DMS79 (cell line): ENCODE measurements around the gene IRF8.
"Not testable (repeated sequence)": the region's sequence is repeated elsewhere in the genome, so short reads cannot be mapped to it uniquely, and the experiment has no call there.

ENCODE experiments used
- DNase-seq: peaks from one replicate; lab custom pipeline; 2025; lab: John Stamatoyannopoulos, UW

IRF8 gene, protein sequence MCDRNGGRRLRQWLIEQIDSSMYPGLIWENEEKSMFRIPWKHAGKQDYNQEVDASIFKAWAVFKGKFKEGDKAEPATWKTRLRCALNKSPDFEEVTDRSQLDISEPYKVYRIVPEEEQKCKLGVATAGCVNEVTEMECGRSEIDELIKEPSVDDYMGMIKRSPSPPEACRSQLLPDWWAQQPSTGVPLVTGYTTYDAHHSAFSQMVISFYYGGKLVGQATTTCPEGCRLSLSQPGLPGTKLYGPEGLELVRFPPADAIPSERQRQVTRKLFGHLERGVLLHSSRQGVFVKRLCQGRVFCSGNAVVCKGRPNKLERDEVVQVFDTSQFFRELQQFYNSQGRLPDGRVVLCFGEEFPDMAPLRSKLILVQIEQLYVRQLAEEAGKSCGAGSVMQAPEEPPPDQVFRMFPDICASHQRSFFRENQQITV

DNA sequence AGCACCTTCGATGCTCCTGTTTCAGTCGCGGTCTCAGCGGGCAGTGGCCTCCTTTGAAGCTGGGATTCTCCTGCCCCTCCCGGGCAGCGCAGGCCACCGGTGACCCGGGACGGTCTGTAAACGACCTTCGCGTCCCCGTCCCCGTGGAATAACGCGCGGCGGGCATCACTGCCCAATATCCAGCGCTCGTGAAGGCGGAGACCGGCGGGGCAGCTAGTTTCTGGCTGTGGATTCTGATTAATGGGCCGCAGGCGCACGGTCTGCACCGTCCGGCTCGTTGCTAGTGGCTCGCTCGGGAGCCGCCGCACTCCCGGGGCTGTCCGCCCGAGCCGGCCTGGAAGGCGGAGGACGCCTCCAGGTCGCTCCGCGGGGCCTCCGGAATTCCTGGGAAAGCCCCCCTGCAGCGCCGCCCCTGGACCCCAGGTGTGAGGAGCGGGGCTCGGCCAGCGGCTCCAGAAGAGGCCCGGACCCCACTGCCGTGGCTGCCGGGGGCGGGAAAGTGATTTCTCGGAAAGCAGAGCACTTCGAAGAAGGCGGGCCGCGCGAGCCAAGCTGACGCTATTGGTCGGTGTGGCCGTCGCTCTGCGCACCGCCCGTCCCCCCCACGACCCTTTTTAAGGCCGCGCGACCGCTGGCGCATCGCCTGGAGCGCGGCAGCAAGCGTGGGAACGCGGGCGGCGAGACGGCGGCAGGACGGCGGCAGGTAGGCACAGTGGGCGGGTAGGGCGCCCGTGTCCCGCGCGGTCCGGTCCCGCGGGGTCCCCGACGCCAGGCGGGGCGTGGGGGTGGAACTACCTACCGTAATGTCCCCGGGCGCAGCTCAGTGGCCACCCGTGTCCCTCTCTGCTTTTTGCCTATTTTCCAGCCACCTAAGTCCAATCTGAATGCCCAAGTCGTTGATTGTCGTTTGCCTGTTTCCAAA lies at the start of gene IRF8:
Gene IRF8 (plus strand): TSS at position 642 of the 922 bp plus-strand sequence. CDS start 3,854 bp downstream, outside the sequence.
- peak; percentile 19 for DNase-seq

DNA sequence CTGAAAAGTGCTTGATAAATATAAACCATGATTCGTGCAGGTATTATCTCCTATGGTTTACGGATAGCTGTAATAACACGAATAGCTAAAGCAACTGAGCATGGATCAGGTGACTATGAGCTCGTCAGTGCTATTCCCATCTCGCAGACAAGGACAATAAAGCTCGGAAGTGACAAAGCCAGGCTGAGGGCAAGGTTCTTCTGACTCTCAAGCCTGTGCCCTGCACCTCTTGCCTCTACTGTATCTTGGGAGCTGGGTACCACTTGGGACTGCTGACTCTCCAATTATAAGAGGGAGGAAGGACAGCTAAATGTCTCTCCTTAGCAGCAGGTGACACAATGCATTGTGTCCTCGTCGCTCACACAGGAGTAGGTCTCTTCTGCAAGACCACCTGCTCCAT lies 49.6 kb upstream of the IRF8 start:
- DNase-seq = no peak

DNA sequence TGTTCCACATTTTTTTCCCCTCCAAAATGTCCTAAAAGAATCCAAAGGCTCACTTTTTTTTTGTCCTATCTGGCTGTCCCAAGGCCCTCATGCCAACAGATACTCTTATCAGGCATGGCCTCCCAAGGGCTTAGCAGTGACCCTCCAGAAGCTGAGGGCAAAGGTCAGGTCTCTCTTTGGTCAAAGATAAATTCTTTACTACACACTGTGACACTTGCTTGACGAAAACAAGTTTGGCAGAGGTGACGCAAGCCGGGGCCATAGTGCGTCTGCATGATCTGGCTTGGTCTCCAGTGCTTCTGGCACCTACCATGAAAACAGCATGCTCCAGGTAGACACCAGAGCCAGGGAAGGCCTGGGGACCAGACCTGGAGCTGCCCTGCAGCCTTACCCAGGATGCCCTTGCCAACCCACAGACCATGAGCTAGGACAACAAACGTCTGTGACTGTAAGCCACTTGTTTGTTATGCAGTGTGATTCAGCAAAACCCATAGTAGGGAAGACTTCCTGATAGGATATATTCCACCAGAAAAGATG lies 48.5 kb upstream of the IRF8 start:
- no peak for DNase-seq

DNA sequence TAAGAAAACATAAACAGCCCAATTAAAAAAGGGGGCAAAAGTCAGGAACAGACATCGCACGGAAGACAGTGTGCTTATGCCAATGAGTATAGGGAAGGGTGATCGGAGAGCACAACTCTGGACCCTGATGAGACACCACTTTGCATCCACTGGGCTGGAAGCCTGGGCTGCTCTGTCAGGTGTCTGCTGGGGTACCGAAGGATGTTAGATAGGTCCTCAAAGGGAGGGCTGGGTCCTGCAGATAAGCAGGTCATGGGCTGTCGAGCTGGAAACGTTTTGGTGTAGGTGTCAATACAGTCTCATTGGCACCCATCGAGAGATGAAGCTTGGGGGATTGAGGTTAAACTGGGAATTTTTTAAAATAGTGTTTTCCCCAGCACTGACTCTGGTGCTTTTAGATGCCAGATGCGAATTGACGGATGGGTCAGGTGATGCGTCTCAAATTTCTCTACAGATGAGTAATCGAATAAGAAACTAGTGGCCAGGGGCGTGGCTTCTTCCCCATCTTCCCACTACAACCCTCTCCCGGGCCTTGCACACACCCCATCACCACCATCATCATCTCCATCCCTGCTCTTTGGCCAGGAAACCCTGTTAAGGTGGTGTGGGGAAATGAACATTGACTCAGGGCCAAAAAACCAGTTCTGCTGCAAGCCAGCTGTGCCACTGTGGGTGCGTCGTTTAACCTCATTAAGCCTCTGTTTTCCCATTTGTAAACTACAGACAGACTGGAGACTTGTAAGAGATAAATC lies 47.8 kb upstream of the IRF8 start:
- DNase-seq = peak; percentile 18

DNA sequence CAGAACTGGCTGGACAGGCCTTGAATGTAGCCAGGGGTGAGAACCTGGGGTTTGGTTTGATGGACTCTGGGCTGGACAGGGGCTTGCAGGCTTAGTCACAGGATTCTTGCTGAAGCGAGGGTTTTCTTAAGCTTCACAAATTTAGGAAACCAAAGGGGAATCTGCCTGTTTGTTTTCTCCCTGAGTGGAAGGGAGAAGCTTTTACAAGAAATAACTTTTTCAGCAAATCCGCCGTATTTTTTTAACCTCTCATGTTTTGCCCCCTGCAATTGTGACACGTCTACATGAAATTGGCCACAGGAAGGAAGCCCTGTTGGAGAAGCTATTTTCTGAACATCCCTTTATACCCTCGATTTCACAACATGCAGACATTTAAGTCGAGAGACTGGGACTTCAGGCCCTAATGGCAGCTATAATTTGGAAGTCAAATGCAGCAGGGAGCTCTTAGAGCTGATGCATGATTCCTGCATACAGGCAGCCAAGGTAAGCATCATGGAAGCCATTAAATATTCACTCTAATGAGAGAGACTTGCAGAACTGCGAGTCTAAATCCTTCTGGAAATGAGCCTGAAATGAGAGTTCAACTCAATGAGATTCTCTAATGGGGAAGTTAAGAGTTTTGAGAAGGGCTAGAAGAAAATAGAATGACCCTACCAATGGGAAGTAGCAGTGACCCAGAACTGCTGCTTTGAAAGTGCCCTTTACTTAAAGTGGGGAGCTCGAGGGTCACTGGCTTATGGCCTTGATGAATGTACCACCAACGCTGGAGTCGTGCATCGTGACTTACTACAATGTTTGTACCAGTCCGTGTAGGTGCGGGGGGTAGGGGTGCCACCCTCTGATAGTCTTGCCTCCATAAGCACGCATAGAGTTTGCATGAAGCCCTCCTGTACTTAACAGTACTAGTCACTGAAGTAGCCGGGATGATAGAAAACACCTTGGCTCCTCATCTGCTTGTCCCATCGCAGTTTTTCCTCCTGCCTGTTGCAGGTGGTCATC lies 45.1 kb upstream of the IRF8 start:
- DNase-seq = no peak

DNA sequence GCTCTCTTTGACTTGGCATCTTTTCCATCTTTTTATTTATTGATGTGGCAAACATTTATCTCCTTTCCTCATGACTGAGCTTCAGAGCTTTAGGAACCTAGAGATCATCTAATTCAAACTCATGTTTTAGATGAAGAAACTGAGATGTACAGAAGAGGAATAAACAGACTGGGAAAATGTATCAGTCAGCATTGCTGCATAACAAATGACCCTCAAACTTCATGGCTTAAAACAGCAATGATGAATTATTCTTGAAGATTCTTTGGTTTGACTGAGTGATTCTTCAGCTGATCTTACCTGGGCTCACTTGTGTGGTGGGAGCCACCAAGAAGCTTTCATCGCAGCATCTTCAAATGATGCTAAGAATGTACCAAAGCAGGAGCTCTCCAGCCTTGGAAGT lies 44.0 kb upstream of the IRF8 start:
- no peak for DNase-seq

DNA sequence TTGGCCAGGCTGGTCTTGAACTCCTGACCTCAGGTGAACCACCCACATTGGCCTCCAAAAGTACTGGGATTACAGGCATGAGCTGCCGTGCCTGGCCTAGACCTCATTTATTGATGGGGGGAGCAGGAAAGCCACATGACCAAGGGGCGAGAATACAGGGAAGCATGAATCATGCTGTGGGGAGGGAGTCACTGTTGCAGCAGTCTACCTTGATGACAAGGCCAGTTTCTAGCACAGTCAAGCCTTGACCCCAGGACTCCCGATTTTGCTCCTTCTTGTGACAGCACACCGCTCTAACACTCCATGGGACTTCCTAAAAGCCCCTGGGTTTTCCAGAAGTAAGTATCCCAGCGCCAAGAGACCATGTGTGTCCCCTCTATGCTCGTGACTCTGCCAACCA lies 42.9 kb upstream of the IRF8 start:
- DNase-seq = no peak

DNA sequence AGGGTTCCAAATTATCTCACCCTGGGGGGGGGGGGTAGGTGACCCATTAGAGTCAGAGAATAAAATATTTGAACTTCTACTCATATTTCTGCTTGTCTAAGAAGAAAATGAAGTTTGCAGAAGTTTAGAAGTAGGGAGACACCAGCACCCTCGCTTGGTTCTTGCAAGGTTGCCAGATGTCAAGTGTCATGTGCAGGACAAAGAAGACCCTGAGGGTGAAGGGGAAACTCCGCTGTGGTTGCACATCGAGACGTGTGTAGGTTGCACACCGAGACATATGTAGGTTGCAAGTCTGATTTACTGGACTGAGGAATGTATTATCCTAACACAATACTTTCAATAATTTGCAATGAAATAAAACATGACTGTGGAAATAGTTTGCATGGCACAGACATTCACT lies 42.4 kb upstream of the IRF8 start:
- no peak for DNase-seq

DNA sequence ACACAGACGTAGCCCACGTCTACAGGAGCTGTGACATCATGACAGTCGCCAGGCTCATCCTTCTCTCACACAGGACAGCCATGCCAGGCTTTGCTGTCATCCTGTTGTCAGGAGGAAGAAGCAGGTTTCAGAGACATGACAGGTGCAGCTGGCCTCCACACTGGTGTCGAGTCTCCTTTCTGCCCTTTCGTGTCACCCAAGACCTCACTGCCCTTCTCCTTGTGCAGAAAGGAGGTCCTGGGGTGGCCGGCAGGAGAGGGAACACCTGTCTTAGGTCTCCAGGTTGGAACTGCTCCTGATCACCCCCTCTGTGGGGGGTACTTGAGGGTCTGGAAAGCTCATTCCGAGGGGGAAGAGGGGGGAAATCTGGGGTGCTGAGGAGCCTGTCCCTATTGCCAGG lies 41.6 kb upstream of the IRF8 start:
- DNase-seq = no peak

DNA sequence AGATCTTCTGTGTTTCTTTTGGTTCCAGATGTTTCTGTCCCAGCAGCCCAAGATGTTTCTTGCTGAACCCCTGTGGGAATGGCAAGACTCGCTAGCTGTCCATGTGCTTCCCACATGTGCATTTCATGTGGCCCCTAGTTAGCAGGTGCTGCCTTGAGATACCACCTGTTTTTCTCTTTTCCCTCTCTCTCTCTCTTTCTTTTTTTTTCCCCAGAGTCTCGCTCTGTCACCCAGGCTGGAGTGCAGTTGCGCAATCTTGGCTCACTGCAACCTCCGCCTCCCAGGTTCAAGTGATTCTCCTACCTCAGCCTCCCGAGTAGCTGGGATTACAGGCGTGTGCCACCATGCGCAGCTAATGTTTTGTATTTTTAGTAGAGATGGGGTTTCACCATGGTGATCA lies 40.4 kb upstream of the IRF8 start:
- not testable (repeated sequence) for DNase-seq

DNA sequence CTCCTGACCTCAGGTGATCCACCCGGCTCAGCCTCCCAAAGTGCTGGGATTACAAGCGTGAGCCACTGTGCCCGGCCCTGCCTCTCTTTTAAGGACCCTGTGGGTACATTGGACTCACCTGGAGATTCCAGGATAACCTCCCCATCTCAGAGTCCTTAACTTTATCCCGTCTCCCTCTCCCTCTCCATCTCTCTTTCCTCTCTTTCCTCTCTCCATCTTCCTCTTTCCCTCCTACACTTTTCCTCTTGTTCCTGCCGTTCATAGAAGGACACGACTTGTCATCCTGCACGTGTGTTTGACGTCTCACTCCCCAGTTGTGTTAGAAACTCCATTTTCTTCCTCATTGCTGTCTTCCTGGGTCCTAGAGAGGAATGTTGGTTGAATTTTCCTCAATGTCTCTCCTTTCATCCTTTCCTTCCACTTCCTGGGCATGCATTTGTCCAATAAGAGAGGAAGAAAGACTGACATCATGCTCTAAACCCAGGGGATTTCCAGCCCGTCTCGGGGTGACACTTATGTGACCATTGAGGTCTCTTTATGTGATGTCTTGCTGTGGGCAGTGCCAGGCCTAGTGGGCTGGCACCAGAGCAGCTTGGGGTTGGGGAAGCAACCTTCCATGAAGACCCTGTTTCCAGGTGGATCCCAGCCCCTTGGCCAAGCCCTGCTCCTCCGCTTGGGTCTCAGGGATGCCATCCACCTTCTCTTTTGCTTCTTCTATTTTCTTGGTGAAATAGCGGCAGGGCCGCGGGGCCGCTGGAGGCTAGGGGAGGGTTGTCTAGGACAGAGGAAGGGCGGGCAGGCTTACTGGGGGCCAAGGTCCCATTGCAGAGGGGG lies 39.8 kb upstream of the IRF8 start:
- DNase-seq = no peak

DNA sequence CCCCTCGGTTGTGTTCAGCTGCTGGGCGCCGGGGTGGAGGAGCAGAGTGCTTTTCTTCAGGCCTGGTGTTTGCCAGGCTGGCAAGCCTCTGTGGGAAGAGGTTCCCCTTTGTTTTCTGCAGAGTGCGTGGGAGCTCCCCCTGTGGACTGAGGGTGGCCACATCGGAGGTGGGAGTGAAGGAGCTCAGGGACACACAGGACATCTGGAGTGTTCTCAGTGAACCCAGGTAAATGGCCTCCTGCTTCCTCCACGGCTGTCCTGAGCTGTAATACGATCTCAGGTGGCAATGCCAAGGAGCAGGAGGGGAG lies 39.2 kb upstream of the IRF8 start:
- peak; percentile 2 for DNase-seq

DNA sequence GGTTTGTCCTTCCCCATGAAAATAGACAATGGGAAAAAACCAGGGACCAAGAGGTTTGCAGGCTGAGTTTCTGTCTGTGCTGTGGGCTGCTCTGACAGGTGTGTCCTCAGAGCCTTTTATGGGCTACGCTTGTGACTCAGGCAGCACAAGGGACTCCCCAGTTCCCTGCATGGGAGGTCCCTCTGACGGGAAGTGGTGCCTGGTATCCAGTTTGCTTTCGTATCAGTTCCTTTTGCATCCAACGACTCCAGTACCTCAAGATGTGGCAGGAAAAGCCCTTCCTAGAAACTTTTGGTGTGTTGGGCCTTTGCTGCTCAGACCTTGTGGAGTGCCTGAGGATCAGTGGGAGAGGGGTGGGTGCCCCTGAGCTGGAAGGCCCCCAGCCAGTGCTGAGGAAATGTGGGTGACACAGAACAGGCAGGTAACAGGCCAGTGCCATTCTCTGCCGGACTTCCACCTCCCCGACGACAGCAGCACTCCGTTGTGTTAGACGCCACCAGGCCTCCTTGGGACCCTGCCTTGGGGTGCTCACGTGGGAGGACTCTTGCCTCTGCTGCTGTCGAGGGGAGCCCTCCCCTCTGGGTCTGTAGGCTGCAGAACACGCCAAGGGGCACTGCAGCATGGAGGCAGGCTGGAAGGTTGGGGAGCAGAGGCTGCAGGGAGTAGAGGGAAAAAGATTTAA lies 38.4 kb upstream of the IRF8 start:
- DNase-seq = no peak

DNA sequence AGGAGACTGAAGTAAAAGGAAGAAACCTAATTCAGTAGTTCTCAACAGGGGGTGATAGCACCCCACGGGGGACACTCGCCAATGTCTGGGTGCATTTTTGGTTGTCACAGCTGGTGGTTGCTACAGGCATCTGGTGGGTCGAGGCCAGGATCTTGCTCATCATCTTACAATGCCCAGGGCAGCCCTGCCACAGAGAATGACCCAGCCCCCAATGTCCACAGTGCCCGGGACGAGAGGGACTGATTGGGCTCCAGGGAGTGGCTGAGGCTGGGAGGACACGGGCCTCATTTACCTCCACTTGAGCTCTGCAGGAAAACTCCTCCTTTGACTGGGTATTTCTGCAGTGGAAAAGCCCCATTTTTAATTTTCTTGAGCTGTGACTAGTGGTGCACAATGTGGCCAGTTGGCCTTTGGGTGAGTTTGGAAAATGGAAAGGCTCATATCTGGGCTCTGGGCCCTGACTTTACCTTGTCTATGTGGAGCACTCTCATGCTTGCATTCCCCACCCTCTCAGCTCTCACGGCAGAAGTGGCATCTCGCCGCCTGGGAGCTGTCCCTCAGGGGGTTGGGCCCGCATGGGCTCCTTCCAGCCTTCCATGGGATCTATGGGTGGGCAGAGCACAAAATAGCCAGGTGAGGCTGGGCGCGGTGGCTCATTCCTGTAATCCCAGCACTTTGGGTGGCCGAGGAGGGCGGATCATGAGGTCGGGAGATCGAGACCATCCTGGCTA lies 37.7 kb upstream of the IRF8 start:
- DNase-seq = no peak

DNA sequence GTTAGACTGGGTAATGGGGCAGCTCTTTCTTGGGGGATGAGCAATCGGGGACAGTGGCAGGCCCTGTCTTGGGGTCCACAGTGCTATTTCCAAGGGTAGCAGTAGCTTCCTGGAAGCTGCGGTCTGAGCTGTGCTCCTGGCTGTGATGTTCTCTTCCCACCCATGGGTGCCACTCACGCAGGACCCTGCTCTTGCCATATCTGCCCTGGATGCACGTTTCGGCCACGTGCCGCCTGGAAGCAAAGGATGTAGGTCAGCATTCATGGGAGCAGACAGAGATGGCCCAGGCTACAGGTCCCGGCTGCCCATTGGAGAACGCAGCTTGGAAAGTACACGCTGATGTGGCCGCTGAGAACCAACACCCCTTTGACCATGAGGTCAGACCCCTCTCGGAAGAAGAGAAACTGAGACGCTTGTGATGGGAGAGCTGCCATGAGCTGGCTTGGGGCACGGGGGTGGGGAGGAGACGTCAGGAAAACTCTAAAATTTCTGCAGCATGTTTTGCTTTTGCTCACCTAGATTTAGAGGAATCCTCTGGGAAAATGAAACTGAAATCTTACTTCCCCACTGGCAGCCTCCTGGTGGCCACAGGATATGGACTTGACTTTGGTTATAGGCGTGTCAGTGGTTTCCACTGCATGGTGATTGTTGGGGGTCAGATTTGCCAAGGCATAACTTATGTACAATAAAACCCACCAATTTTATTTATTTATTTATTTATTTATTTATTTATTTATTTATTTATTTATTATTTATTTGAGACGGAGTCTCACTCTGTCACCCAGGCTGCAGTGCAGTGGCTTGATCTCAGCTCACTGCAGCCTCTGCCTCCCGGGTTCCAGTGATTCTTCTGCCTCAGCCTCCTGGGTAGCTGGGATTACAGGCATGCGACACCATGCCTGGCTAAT lies 36.2 kb upstream of the IRF8 start:
- no peak for DNase-seq

DNA sequence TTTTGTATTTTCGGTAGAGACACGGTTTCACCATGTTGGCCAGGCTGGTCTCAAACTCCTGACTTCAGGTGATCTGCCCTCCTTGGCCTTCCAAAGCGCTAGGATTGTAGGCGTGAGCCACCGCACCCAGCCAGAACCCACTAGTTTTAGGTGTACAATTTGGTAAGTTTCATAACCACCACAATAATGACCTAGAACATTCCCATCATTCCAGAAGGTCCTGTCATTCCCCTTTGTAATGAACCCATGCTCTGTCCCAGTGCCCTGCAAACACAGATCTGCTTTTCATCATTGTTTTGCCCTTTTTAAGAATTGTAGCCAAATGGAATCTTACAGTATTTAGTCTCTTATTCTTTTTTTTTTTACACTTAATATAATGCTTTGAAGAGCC lies 35.6 kb upstream of the IRF8 start:
- DNase-seq = no peak

DNA sequence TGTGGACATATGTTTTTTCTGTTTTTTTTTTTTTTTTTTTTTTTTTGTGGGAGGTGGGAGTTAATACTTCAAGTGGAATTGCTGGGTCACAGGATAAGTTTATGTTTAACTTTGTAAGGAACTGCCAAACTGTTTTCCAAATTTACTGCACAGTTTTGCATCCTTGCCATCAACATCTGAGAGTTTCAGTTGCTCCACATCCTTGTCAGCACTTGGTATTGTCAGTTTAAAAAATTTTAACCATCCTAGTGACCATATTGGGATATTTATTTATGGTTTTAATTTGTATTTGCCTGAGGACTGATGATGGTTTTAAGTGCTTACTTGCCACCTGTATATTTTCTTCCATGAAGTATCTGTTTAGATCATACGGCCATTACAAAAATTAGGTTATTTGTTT lies 34.0 kb upstream of the IRF8 start:
- DNase-seq = no peak

DNA sequence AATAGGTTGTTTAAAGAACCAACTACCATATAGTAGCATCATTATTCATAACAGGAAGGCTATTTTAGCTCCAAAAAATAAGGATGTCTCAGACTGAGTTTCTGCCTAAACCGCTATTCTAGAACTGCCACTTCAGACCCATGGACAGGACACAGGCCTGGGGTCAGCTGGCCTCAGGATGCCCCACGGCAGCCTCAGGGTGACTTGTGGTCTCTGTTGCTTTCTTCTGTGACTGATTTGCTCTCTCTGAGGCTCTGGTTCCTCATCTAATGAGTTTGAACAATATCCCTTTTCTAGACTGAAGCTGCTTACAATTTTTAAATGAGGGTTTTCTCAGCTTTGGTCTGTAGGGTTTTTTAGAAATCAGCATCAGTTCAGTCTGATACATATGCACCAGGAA lies 31.8 kb upstream of the IRF8 start:
- DNase-seq = no peak
